Measurements from ENCODE around the gene GTF2IRD1.

DNA sequence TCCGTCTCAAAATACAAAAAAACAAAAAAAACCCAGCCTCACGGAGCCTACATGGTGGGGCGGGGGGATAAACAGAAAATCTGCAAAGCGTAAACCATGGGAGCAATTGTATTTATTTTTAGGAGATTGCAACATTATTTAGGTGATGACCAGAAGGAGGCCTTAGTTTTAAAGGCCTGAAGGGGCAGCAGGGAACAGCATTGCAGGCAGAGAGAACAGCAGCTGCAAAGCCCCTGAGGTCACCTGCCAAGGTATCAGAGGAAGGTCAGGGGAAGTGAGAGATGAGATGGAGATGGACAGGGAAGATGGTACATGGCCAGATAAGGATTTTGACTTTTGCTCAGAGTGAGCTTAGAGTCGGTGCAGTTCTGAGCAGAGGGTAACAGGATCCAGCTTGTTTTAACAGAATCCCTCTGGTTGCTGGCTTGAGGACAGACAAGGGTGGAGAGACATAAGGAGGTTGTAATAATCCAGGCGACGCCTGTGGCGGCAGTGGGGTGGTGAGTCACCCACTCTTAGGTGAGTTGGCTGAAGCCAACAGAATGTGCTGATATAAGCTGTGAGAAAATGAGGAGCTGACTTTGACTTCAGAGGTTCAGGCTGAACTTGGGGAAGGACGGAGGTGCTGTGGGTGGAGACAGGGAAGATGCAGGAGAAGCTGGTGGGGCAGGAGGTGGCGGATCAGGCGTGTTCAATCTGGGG, 121.5 kb downstream of the GTF2IRD1 start:
- TF ChIP-seq CTCF (IDR thresholded peaks at IDR 0.05; ENCODE audit: low read length): no peak
- no peak for TF ChIP-seq EZH2 (IDR thresholded peaks at IDR 0.05; ENCODE audit: borderline replicate concordance, low read length)
